DMS 273 (cell line): Measurements from ENCODE around the gene ITGA2B.

Source experiments
- DNase-seq: peaks from one replicate; lab custom pipeline; 2025; ENCODE audit not compliant: unreplicated experiment; lab: John Stamatoyannopoulos, UW

Gene ITGA2B

DNA sequence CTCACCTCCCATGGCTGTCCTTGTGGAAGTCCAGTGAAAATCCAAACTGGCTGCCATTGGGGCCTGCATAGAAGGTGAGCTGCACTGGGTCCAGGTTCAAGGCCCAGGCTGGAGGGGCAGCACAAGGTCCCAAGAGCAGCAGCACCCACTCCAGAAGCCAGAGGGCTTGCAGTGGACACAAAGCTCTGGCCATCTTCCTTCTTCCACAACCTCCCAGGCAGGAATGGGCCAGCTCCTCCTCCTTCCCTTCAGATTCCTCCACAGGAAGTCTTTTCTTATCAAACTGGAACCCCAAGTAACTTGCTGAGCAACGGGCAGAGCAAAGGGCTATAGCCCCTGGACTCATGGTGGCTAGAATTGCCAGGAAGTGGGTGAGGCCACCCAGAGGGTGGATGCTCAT is at the start of gene ITGA2B:
TSS of gene ITGA2B (minus strand) at position 369 of the 400 bp plus-strand sequence. CDS start at position 193, 176 bp downstream.
- DNase-seq: no peak

DNA sequence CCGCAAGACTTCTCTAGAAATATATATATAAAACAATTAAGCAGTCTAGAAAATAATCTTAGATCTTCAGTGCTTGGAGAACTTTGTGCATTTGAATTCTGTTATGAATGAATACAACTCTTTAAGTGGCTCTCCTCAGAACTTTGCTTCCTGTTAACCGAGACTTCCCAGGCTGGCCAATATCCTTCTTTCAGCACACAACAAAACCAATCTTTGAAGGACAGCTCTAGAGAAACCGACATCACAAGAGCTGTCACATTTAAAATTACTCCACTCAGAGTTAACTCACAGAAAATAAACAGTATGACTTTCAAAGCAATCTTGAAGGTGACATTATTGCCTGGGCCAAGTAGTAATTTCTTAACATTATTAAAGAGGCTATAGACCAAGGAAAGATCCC is 49.7 kb upstream of the ITGA2B start:
- DNase-seq: no peak

DNA sequence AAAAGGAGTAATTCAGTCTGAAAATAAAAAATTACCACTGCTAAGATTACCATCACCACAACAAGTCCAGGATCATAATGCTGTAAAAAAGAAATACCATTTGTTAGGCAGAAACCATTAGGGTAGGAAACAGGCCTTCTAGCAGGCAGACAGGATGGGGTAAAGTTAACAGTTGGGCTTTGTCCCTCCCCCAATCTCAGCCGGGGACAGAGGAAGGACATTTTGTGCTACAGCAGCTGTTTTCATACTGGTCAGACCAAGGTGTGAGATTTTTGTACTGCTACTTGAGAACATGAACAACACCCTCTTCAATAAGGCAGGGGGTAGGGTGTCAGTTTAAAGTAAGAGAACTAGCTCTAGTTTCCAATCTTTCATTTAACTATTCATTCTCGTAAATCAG is 49.2 kb upstream of the ITGA2B start:
- no peak for DNase-seq

DNA sequence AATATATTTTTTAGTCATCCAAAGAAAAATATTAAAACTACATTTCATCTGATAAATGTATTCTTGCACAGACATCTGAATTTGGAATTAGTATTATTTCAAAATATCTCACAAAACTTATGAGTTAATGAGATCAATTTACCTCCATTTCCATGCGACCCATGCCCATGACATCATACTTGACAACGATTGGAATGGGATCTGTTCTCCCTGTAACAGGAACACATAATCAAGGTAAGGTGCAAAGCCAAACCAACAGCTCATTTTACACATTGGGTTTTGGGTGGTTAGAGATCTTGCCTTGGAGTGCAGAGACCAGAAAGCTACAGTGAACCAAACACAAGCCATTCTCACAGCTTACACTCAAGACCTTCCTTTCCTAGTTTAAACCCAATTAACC is 46.9 kb upstream of the ITGA2B start:
- DNase-seq: no peak

DNA sequence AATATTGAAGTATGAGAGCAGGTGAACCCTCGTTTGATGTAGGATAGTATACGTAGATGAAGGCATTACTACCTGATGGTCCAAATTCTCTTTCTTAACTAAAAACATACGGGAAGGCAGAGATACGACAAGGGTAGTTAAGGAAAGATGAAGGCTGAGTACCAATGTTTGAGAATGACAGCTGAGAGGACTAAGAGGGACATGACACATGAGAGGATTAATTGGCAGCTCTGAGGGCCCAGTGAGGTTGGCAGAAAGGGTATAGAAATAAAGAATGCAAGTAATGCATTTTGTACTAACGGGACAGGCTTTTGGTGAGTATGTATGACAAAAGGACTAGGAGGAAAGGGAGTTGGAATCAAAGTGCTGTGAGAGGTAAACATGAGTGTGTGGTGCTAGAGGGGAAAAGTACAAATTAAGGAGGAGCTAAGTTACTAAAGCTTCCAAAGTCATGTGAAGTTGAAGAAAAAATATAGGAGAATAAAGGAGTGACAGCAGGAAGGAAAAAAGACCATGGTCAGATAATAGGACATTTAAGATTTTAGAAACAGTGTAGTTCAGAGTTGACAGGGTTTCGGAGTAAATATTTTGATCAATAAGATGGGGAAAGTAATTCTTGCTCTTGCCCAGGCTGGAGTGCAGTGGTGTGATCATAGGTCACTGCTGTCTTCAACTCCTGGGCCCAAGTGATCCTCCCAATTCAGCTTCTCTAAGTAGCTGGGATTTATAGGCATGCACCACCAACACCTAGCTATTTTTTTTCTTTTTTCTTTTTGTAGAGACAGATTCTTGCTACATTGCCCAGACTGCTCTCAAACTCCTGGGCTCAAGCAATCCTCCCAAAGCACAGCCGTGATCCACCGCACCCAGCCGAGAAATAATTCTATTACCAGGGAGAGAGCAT is 43.1 kb upstream of the ITGA2B start:
- DNase-seq: no peak

DNA sequence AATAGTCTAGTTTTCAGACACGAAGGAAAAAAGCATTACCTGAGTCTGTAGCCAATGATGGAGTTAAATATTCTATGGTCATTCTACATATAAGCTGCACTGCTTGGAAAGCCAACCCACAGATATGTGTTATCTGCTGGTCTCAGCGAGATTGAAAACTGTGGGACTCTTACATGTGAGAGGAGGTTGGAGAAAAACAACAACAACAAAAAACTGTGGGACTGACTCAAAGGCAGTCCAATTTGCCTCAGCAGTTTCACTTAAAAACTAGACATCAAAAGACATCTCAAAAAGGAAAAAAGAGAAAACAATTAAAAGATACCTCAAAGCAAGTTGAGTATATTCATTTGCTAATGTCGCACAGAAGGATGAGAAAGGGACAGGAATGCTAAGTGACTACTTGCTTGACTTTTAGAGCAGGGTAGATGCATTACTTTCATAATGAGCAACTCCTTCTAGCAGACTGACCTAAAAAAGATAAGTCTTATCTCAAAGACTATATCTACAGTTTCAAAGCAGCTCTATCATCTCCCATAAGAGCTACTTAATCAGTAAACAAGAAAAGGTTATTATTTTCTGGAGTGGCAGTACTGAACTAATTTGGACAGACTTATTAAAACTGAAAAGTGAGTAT is 35.5 kb upstream of the ITGA2B start:
- no peak for DNase-seq

DNA sequence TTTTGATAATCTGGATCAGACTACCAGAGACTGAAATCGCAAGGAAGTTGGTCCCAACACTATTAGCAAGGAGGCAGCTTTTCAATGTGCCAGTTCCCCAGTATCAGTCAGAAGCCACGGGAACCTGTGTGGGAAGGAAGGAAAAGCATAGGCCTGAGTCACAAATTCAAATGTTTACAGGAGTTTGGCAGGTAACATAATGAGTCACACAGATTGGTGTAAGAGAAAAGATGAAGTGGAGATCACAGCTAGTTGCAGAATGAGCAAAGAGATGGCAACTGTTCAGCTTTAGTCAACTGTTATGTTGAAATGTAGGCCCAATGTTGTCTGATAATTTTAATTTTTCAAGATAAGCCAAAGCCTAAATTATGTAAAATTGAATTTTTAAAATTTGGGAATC is 28.1 kb upstream of the ITGA2B start:
- DNase-seq: no peak

DNA sequence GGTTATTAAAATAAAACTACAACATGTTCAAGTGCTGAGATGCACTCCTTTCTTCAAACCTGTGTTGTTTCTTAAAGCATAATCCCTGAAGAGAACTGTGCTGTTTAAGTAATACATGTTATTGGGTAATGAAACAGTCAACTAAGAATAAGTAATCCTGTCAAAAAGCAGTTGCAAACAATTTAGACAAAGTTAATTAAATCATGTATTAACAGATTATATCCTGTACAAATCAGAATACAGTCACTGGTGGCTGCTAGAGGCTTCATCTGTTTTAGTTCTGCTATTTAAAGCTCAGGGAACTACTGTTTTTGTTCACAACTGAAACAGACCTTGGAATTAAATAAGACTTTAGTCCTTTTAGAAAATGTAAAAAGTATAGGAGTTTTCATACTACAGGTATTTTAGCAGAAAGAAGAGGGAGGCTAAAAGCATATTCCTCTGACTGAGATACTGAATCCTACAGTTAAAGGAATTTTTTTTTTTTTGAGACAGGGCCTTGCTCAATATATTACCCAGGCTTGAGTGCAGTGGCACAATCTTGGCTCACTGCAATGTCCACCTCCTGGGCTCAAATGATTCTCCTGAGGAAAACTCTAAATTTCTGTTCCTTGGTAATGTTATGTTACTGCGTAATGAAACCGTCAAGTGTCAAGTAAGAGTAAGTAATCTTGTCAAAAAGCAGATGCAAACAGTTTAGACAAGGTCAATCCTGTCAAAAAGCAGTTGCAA is 27.3 kb upstream of the ITGA2B start:
- DNase-seq: no peak

DNA sequence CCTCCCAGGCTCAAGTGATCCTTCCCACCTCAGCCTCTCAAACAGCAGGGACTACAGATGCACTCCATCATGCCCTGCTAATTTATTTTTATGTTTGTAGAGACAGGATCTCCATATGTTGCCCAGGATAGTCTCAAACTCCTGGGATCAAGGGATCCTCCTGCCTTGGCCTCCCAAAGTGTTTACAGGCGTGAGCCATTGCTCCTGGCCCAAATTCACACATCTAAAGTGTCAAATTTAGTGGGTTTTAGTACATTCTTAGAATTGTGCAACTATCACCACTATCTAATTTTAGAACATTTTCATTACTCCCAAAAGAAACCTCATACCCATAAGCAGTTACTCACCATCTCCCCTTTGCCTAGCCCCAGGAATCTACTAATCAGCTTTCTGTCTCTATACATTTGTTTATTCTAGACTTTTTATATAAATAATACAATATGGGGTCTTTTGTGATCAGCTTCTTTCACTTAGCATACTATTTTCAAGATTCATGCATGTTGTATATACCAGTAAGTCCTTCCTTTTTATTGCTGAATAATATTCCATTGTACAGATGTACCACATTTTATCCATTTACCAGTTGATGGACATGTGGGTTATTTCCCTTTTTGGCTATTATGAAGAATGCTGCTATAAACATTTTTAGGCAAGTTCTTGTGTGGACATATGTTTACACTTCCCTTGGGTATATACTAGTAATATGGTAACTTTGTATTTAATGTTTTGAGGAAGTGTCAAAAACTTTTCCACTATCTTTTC is 25.1 kb upstream of the ITGA2B start:
- DNase-seq: no peak

DNA sequence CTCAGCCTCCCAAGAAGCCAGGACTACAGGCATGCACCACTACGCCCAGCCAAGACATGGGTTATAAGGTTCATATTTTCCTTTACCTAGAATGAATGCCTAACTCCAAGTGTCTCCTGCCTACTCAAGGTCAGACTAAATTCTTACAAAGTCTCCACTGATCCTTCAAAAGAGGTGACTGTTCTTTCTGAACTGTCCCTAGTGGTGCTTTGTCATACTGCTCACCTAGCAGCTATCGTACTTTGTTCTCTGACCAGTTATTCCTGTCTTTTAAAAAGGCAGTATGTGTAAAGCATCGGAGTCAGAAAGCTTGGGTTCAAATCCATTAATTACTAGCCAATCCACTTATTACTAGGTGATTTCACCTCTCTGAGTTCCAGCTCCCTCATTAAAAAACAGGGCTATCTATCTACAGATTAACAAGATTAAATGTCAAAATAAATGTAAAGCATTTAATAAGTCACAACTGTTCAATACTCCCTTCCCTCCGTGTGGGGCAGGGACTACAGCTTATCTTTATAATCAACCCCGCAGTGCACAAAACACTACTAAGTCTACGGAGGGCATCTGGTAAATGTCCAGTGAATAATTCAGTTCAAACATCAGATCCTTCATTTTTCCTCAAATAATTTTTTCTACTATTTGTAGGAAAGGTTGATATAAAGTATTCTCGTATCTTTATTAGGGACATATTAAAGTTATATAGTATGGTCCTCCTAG is 20.0 kb upstream of the ITGA2B start:
- DNase-seq: no peak

DNA sequence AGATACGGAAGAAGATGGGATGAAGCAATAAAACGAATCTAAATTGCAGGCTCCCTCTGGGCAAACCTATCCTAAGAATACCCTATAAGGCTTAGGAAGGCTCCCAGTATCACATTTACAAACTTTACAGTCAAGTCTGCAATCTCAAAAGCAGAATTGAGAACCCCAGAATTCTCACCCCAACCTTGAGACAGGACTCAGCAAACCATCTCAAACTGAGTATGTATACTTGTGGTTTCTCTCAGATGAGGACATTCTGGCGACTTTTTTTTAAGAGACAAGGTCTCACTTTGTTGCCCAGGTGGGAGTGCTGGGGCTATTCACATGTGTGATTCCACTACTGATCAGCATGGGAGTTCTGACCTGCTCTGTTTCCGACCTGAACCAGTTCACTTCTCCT is 19.3 kb upstream of the ITGA2B start:
- no peak for DNase-seq

DNA sequence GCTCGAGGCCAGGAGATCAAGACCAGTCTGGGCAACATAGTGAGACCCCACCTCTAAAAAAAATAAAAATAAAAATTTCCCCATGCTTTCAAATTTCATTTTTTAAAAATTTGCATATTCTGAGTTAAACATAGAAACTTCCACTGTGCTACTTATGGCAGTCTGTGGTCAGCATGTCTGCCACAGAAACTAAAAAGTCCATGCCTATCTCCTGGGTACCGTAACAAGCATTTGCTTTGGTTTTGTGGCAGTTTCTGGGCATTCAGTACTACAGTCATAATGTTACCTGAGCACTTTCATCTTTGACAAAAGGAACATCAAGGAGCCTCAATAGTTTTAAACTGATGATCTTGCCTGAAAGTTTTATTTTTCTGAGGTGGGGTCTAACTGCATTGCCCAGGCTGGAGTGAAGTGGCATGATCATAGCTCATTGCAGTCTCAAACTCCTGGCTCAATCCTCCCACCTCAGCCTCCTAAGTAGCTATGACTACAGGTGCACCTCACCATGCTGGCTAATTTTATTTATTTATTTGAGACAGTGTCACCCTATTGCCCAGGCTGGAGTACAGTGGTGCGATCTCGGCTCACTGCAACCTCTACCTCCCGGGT is 13.2 kb upstream of the ITGA2B start:
- DNase-seq: no peak

DNA sequence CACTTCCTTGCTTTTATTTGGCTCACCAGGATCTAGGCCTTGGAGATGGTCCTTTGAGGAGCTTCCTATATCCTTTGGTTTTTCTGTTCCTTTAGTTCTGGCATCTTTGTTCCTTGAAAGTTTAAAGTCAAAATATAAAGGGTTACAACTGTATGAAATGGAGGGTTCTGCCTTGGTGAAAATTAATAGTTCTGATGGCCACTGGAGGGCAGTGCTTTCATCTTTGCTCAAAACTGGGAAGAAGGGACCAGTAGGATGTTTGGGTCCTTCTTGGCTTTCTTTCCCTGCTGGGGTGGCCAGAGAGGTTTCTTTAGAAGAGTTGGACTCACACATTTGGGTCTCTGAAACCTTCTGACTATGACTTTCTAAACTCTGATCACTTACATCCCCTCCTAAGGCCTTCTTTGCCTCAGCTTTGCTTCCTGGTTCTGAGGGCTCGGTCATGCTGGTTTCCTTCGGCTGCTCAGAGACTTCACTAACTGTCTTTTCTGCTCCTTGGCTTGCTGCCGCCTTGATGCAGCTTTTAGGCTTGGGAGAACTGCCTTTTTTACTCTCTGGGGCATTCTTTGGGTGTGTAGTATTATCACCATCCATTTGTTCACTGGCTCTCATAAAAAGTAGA is 10.9 kb upstream of the ITGA2B start:
- DNase-seq: peak; percentile 31

DNA sequence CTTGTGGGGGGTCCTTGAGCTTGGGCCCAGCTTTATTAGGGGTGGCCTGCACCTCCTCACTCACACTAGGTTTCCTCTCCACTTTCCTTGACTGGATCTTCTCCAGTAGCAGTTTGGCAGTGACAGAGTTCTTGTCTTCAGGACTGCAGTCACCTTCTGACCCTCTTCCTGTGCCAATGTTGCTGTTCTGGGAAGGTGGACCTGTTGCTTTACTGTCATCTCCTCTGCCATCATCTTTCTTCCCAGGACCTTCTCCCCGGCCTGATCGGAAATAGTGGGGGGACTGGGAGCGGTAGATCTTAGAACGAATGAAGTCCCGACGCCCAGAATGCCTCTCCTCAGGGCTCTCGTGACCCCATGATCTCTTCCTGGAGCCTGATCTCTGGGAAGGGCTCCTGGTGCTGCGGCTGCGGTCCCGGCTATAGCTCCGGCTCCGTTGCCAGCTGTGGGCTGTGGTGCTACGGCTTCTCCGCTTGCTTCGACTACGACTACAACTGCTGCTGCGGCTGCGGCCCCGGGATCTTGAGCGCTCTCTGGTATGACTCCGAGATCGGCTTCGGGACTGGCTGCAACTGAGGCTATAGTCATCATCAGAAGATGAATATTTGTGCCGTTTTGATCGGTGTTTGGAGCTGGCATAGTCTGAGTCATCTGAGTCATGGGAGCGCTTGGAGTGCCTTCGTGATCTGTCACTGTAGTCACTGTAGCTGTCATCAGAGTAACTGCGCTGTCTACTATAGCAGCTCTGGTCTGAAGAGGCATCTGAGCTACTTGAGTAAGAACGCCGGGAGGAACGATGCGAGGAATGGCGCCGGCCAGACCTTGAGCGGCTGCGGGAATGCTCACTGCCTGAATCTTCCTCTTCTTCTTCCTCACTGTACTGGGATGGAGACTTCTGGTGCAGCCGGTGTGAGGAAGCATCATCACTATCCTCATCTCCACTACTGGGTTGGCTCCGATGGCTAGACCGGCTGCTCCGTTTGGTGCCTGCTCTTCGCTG is 9.5 kb upstream of the ITGA2B start:
- DNase-seq: no peak

DNA sequence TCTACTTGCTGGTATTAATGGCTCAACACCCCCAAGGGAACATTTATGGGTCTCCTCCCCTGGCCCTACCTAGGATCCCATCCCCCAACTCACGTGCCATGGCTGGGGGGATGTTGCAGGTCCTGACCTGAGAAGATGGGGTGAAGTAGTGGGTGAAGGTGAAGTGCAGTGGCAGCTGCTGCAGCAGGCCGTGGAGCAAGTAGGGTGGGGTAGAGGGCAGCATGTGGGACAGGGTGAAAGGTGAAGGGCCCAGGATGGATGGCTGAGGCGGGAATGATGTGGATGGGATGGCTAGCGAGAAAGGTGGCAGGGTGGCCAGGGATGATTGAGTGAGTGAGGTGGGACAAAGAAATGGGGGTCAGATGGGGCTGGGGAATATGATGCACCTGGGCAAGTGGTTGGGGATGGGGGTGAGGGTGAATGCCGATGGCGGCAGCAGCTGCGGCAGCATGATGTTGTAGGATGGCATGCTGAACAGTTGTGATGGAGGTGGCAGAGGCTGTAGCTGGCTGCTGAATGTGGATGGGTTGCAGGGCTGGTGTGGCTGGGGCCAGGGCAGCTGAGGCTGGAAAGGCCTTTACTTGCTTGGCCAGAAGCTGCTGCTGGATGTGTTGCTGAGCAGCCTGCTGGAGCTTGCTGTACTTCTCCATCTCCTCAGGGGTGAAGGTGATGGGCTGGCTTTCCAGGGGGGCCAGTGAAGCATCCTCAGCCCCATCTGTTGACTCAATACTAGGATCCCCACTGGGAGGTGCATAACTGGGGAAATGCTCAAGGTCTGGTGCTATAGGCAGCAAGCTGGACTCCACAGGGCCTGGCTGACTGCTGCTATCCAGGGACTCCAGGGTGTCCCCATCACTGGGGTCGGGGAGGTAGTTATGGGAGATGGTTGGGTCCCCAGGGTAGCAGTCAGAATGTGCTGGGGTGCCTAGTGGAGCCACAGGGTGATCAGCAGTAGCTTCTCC is 8.3 kb upstream of the ITGA2B start:
- DNase-seq: no peak

DNA sequence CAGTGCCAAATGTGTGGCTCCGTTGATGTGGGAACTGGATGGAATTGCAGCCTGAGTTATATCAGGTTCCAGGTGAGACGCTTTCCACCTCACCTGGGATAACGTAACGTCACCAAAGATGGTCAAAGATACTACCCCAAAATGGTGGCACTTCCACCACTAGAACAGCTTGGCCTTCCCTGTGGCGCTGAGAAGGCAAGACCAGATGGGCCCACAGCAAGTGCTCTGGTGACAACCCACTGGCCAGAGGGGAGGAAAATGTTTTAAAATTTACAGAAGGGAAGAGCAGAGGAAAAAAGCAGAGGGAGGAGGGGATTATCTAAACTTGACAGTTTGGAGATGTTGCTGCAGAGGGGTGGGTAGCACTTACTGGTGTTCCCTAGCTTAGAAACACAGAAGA is 7.5 kb upstream of the ITGA2B start:
- no peak for DNase-seq

DNA sequence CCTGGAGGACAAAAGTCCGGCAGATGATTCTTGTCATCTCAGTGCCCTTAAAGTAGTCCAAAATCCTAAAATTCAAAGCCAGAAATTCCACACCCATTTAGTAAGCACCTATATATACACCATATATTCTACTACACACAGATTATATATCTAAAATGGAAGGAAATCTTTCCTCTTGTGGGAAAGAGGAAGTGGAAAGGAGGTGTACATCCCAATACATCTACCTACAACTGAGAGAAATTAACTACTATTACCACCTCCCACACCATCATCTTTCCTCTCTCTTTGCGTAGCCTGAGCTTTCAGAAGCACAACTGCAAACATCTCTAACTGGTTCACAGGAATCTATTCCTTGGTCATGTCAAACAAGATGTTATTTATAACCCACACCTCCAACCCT is 5.4 kb upstream of the ITGA2B start:
- no peak for DNase-seq
